GM12892 (cell line): Measurements from ENCODE around the gene B4GALT4.

ENCODE experiments used
- DNase-seq: peaks from one replicate; pipeline ENCODE4 v3.0.0; 2011; ENCODE audit not compliant: insufficient read length
- FAIRE-seq: peaks from 2 replicates; lab custom pipeline; 2011; peaks lifted over from hg19 to GRCh38; lab: Jason Lieb, UNC
- POLR2A ChIP-seq: IDR thresholded peaks from 2 replicates; pipeline ENCODE4 v1.6.1; 2011; ENCODE audit warnings: low read depth, low read length, control low read depth
- POLR2AphosphoS5 ChIP-seq: IDR thresholded peaks from 2 replicates; pipeline ENCODE4 v1.6.1; 2011; ENCODE audit warnings: low read depth, low read length, control low read depth
- TAF1 ChIP-seq: IDR thresholded peaks from 2 replicates; pipeline ENCODE4 v1.6.1; 2011; ENCODE audit warnings: low read depth, mild to moderate bottlenecking, control low read depth, low read length, borderline replicate concordance

Gene B4GALT4

DNA sequence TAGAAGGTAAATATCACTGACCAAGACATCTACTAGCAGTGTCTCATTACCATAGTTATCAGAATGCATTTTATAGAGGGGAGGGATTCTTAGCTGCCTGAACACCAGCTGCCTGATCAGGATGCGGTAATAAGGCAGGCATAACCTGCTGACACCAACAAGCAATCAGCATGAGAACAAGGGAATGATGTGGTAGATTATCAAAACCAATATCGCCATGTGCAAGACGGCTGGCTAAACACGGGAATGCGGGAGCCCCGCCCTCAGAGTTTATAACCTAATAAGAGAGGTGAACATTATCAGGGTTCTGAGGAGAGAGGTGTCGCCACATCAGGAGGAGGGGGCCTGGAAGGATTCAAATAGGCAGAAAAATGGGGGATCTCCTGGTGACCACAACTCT, 20.5 kb downstream of the B4GALT4 start:
- DNase-seq (no peak), FAIRE-seq (no peak)
- no peak for TF ChIP-seq POLR2AphosphoS5
- TF ChIP-seq TAF1 = no peak

DNA sequence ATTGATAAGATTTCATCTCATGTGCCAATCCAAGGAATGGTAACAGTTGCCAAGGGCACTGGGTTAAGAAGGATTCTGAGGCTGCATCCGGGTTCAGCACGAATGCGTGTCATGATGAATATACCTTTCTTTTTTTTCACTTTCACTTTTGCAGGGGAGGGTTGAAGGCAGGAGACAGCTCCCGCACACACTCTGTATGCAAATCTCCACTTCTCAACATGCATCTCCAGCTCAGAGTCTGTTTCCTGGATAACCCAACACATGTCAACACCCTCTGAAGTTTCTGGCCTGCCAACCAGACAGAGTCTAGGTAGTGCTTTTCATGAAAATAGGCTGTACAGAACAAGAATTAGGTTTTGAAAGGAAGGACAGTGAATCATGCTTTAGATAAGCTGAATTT, 21.6 kb downstream of the B4GALT4 start:
- FAIRE-seq (peak; percentile 67), DNase-seq (peak; percentile 25)
- TF ChIP-seq POLR2AphosphoS5 (no peak), POLR2A (no peak), TAF1 (no peak)

- DNase-seq = no peak
- TF ChIP-seq POLR2AphosphoS5 = no peak
- FAIRE-seq = no peak
Measured at GRCh38 chr3:119211803-119212202, 28.9 kb downstream of the B4GALT4 start.

DNA sequence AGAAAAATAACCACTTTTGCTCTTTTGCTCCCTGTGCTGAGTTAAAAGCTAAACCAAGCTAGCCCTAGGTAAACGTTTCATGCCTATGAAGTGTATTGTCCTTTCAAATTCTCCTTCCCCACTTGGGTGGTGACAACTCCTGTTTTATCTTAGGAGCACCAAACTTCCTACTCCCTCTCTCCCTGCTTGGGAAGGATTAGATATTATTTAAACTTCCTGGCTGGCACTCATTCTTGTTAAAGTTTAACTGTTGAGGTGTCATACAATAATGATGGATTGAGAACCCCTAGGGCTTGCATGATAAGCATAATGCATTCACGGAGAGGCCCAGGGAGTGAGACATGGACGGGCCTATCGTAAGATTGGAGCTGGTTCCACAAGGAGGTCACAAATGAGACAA, 29.5 kb downstream of the B4GALT4 start:
- FAIRE-seq (no peak), DNase-seq (no peak)
- TF ChIP-seq POLR2AphosphoS5 (no peak), TAF1 (no peak), POLR2A (no peak)

- DNase-seq (no peak), FAIRE-seq (no peak)
- no peak for TF ChIP-seq TAF1
- no peak for TF ChIP-seq POLR2A
- TF ChIP-seq POLR2AphosphoS5 = no peak
Measured at GRCh38 chr3:119207512-119207875, 33.2 kb downstream of the B4GALT4 start.

DNA sequence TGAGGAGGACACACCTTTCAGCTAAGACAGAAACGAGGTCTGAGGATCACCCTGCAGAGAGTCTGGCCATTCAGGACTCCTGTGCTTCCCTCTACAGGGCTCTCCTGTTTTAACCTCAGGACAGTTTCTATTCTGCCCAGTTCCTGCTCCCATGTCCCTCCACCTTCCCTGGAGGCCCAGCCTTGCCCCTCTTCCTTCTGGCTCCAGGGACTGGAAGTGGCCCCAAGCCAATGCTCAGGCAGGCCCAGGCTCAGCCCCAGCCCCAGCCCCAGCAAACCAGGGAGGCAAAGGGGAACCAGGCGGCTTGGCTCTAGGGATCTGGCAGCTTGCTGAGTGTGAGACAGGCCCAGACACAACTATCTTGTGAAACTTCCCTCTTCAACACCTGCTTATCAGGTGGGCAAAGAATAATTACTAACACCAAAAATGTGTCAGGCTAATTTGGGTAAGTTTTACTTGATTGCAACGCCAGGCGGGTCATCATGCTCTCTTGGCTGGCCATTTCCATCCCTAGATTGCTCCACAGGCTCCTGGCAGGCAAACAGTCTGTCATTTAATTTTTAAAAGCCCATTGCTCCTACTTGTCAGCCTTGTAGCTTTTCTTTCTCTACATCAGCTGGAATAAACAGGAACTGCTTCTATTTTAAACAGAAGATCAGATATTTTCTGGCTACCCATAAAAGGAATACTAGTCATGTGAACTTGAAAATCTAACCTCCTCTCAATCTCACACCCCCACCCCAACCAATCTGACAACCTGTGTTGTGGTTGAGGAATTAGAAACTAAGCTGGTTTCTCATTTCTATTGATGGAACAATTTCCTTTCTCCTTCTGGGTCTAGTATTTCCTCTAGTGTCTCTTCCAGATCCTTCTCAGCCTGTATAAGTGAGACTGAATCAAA, 33.8 kb downstream of the B4GALT4 start:
- FAIRE-seq (peak; percentile 14), DNase-seq (no peak)
- no peak for TF ChIP-seq POLR2A
- no peak for TF ChIP-seq POLR2AphosphoS5
- no peak for TF ChIP-seq TAF1

GRCh38 chr3:119205685-119206084, 35.0 kb downstream of the B4GALT4 start:
- no peak for DNase-seq
- FAIRE-seq = no peak
- no peak for TF ChIP-seq POLR2A

DNA sequence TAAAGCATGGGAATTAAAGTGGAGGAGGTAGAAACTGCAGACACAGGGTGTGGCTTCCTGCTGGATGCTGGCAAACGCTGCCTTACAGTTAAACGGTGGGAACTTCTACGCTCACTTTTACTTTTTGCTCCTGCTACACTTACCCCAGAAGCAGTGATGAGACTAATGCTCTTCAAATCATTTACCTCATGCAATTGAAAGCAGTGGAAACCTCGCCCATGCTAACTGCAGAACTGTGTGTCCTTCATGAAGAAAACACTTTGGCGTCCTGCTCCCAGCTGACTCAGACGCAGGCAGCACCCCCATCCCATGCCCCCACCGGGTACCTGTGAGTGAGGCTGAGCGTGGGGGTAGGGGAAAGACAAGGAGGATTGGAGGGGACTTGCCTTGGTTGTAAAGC, 35.5 kb downstream of the B4GALT4 start:
- FAIRE-seq (no peak), DNase-seq (no peak)
- TF ChIP-seq POLR2A (no peak), TAF1 (no peak), POLR2AphosphoS5 (no peak)

- DNase-seq = no peak
Measured at GRCh38 chr3:119195911-119196310, 44.8 kb downstream of the B4GALT4 start.

DNA sequence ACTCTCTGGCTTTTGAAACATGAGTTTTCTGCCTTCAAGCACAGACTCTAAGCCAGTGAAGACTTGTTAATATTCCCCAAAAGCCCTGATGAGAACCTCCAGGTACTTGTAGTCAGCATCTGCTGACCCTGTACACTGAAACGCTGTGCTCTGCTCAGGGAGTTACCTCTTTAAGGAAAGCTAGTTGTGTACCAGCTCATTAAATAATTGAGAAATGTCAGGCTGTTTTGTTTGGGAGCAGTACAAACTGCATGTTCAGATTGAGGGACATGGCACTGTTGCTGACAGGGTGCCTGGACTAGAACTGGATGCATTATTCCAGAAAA, 45.6 kb downstream of the B4GALT4 start:
- FAIRE-seq = no peak
- TF ChIP-seq POLR2A (no peak), POLR2AphosphoS5 (no peak), TAF1 (no peak)
- no peak for DNase-seq

More at GRCh38 chr3:119195911-119196310, 44.8 kb downstream of the B4GALT4 start:
- FAIRE-seq = no peak
- TF ChIP-seq POLR2AphosphoS5 = no peak
- TF ChIP-seq TAF1 = no peak
- no peak for TF ChIP-seq POLR2A

GRCh38 chr3:119194237-119195150, 46.2 kb downstream of the B4GALT4 start:
- FAIRE-seq (no peak), DNase-seq (no peak)
- TF ChIP-seq POLR2A = no peak
- TF ChIP-seq TAF1 = no peak
- no peak for TF ChIP-seq POLR2AphosphoS5

GRCh38 chr3:119191800-119192199, 48.9 kb downstream of the B4GALT4 start:
- FAIRE-seq (no peak), DNase-seq (no peak)
- TF ChIP-seq TAF1 (no peak), POLR2AphosphoS5 (no peak), POLR2A (no peak)
